CD4-positive, alpha-beta T cell treated with Interleukin-15 for 4 hours (primary cell): ENCODE results near the gene TNIP2.
"Not testable (repeated sequence)": the region's sequence is repeated elsewhere in the genome, so short reads cannot be mapped to it uniquely, and the experiment has no call there.

Experiments
- DNase-seq: peaks from one replicate; pipeline ENCODE4 v3.0.0-alpha.2; 2020; ENCODE audit warnings: low spot score

TNIP2 gene

DNA sequence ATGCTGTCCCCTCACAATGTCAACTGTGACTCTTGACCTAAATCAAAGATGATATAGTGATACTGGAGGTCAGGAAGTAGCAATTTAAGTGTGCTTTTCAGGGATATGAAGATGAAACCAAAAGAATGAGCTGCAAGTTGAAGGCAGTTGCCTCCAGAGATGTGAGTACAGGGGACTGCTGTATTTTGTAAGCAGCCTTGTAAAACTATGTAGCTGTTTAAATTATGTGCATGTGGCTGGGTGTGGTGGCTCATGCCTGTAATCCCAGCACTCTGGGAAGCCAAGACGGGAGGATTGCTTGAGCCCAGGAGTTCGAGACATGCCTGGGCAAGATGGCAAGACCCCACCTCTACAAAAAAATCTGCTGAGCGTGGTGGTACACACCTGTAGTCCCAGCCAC, 15.1 kb upstream of the TNIP2 start:
- no peak for DNase-seq

DNA sequence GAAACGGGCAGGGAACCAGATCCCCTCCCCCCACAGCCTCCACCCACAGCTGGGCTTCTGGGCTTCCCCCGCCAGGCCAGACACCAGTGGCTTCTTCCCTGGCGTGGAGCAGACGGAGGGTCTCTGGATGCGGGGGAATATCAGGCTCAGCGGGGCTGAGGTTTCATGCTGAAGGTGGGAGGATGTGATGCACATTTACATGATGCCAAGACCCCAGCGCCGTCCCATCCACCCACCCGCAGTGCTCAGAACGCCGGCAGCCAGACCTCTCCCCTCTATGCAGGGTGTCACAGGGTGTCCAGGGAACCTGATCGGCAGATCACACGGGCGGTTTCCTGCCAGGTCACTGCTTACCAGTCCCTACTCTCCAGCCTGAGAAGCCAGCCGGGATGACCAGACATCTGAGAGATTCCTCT, 12.8 kb upstream of the TNIP2 start:
- DNase-seq: no peak

DNA sequence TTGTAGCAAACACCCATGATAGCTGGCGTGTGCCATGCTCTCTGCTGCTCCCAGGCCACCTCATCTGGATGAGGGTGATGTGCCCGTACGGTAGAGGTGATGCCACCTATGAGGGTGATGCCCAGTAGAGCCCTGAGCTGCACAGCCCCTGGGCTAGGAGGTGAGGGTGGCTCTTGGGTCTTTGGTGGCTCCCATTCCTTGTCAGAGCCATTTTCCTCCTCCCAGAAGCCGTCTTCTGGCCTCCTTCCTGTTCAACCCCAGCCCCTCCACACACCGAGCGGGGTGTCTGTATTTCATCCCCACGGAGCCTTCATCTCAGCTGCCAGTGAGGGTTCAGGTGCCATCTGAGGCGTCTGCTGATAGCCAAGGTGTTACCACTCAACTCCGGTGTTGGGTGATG, 12.0 kb upstream of the TNIP2 start:
- no peak for DNase-seq

DNA sequence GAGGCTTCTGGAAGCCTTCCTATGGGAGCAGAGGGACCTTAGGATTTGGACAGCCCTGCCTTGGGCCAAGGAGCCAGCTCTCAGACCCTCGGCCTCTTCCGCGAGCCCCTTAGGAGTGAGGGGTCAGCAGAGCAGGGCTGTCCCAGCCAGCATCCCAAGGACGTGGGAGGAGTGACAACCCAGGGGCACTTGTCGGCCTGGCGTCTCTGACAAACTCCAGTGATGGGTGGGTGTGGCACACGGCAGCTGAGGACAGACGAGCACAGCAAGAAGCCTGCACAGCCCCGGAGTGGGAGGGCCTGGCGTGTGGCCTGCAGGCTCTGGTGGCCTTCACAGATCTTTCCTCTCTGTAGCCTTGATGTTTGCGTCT, 11.6 kb upstream of the TNIP2 start:
- DNase-seq: no peak

DNA sequence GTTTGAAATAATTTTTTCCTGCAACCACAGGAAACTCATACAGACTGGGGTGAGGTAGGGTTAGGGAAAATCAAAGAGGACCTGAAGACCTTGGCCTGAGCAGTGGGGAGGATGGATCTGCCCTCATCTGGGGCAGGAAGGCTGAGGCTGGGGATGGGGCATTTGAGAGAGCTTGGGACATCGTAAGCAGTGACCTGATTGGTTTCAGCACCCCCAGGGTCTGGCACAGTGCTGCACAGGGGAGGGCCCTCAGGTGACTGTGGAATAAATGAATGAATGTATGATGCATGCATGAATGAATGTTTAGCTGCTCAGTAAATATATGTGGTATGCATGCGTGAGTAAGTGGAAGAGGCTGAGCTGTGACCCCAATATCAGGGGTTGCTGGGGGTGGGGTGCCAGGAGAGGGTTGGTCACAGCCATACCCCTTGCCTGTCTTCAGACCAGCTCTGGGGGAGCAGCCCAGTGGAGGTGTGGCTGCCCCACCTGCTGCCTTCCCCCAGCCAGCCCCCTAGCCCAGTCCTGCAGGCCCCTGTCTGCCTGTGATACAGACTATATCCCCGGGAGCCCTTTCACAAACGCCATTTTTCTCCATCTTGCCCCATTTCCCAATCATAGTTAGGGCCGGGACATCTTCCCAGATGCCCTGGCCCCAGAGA, 11.0 kb upstream of the TNIP2 start:
- no peak for DNase-seq

DNA sequence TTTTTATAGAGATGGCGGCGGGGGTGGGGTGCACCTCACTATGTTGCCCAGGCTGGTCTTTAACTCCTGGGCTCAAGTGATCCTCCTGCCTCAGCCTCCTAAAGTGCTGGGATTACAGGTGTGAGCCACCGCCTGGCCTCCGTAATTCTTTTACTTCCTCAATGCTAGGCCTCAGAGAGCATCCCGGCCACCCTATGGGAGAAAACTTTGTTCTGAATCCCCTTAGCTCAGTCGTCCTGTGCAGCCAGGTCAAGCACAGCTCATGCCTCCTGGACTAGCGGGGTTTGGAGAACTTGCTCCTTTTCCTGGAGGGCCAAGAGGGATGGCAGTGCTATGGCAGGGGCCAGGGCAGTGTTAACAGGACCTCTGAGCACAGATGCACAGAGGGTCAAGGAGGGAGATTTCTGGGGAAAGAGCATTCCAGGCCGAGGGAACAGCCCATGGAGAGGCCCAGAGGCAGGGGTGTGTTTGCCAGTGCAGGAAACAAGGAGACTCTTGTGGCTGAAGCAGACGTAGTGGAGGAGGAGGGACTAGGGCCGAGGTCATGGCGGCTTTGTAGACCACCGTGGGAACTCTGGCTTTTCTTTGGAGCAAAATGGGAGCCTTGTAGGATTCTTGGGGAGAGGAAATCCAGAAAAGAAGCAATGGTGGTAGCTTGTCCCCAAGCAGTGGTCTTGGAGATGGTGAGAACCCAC, 9.8 kb upstream of the TNIP2 start:
- DNase-seq: no peak

DNA sequence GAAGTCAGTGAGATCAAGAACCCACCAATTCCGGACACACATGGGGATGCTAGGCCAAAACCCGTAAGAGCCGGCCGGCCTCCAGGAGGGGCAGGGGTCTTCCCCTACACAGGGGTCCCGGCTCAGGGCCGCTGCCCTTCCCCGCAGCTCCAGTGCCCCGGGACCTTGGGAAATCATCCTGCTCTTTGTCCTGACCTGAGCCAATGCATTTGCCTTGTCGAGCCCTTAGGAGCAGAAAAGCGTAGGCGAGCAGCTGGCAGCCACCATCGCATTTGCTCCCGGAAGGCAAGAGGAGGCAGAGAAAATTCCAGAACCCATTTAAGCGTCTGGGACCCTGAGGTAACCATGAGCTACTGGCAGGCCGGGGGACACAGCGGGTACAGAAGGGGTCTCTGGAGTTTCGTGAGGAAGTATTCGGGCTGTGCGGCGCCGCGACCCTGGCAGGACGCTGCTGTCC, 7.4 kb upstream of the TNIP2 start:
- no peak for DNase-seq

DNA sequence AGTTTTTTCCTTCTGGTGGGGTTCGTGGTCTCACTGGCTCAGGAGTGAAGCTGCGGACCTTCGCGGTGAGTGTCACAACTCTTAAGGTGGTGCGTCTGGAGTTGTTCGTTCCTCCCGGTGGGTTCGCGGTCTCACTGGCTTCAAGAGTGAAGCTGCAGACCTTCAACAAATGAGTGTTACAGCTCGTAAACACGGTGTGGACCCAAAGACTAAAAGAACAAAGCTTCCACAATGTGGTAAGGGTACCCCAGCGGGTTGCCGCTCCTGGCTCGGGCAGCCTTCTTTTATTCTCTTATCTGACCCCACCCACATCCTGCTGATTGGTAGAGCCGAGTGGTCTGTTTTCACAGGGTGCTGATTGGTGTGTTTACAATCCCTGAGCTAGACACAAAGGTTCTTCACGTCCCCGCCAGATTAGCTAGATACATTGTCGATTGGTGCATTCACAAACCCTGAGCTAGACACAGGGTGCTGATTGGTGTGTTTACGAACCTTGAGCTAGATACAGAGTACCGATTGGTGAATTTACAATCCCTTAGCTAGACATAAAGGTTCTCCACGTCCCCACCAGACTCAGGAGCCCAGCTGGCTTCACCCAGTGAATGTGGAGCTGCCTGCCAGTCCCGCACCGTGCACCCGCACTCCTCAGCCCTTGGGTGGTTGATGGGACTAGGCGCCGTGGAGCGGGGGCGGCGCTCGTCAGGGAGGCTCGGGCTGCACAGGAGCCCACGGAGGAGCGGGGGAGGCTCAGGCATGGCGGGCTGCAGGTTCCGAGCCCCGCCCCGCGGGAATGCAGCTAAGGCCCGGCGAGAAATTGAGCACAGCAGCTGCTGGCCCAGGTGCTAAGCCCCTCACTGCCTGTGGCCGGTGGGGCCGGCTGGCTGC, 6.6 kb upstream of the TNIP2 start:
- DNase-seq: not testable (repeated sequence)

DNA sequence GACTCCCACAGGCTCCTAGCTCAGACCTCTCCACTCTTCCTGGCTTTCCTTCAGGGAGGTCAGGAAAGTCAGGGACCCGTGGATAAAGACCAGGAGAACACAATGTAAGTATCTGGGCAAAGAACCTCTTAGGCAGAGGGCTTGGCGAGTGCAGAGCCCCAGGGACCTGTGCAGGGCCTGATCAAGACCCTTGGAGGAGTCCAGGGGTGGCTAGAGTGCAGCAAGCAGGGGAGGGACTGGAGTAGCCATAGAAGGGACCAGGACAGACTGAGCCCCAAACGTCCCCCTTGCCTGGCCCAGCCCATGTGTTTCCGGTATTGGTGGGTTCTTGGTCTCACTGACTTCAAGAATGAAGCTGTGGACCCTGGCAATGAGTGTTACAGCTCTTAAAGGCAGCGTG, 5.9 kb upstream of the TNIP2 start:
- no peak for DNase-seq

DNA sequence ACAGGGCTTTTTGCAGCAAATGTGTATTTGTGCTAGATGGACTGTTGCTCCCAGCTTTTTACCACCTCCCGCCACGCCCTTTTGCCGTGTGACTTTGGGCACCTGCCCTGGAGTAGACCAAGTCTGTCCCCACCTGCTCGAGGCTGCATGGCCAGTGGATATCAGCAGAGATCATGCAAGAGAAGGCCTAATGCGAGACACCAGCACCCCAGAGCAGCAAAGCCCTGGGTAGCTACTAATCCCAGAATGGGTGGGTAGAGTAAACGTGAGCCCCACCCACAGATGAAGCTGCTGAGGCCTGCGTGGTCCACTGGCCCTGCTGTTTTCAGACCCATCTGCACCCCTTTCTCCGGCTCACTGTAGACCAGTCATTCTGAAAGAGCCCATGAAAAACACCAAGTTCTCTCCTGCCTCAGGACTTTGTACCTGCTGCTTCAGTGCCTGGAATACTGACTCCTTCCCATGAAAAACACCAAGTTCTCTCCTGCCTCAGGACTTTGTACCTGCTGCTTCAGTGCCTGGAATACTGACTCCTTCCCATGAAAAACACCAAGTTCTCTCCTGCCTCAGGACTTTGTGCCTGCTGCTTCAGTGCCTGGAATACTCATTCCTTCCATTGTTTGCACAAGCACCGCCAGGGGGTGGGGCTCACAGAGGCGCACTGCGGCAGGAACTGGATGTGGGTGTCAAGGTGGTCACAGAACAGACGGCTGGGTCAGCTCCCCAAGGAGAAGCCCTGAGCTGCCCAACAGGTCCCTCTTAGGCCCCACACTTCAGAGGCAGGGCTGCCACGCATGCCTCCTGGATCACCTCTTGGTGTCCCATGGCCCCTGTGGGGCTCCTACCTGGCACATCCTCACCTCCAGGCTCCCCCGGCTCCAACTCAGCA, 5.1 kb upstream of the TNIP2 start:
- no peak for DNase-seq

DNA sequence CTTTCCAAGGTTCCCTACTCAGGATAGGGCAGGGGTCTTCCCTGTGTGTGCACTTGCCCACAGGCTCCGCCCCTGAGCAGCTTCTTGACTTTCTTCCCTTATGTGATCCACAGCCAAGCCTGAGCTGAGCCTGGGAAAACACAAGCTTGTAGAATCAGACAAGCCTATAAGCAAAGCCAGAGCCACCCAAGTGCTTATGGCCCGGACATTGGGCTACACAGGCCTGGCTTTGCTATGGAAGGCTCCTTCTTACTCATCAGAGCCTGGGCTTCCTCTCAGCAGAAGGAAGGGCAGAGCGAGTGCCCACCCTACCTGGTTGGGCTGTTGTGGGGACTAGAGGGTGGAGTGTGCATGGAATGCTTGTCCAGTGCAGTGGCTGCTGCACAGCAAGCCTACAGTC, 1.3 kb upstream of the TNIP2 start:
- DNase-seq: no peak

DNA sequence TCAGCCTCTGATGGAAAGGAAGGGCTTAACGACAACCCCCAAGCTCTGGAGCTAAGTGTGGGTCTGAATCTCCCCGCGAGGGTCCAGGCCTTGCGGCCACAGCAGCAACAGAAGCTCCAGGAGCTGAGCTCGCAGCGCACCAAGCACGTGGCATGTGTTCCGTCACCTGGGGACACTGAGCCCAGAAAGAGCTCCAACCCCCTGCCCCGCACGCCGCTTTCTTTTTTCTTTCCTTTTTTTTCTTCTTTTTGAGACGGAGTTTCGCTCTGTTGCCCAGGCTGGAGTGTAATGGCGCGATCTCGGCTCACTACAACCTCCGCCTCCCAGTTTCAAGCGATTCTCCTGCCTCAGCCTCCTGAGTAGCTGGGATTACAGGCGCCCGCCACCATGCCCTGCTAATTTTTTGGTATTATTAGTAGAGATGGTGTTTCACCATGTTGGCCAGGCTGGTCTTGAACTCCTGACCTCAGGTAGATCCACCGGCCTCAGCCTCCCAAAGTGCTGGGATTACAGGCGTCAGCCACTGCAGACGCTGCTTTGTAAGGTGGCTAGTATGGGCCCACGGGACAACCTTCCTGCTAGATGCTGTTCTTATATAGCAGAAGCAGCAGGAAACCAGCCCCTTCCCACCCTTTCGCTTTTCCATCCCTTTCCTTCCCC, 685 bp upstream of the TNIP2 start:
- no peak for DNase-seq

DNA sequence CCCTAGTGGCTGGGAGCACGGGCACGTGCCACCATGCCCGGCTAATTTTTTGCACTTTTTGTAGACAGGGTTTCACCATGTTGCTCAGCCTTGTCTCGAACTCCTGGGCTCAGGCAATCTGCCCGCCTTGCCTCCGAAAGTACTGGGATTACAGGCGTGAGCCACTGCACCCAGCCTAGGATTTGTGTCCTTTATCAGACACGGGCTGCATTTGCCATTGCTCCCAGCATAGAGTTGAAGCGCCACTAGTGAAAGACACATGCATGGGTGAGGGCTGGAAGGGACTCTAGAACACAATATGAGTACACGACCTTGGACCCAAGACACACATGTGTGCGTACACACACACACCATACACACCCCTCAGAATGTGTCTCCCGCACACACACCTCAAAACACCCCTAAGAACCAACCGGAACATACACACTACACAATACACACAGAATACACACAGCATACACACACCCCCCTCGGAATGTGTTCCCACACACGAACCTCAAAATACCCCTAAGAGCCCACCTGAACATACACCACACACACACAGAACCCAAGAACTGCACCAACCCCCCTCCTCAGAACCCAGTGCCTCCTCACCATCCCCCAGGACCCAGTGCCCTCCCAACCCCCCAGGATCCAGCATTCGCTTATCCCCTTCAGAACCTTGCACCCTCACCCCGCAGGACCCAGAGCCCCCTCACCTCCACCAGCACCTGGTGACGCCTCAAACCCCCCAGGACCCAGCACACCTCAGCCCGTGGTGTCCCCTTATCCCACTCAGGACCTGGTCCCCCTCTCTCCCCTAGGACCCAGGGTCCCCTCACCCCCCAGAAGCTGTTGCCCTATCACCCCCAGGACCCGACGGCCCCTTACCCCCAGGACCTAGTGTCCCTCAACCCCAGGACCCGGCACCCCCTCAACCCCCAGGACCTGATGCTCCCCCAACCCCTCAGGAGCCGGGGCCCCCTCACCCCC, 1.0 kb downstream of the TNIP2 start:
- DNase-seq: no peak

DNA sequence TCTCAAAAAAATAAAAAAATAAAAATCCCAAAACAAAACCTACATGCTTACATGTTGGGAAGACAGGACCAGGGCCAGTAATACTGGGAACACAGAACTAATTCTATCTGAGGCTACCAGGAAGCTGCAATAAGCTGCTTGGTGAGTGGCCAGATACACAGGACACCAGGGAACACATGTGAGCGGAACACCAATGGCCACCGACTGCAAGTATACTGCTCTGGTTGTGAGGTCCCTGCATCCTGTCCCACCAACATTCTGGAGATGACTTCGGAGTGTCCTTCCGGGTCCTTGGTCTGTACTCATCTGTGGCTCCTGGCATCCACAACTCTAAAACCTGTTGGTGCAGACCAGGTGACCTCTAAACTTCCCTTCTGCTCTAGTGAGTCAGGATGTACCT, 2.7 kb downstream of the TNIP2 start:
- DNase-seq: no peak

DNA sequence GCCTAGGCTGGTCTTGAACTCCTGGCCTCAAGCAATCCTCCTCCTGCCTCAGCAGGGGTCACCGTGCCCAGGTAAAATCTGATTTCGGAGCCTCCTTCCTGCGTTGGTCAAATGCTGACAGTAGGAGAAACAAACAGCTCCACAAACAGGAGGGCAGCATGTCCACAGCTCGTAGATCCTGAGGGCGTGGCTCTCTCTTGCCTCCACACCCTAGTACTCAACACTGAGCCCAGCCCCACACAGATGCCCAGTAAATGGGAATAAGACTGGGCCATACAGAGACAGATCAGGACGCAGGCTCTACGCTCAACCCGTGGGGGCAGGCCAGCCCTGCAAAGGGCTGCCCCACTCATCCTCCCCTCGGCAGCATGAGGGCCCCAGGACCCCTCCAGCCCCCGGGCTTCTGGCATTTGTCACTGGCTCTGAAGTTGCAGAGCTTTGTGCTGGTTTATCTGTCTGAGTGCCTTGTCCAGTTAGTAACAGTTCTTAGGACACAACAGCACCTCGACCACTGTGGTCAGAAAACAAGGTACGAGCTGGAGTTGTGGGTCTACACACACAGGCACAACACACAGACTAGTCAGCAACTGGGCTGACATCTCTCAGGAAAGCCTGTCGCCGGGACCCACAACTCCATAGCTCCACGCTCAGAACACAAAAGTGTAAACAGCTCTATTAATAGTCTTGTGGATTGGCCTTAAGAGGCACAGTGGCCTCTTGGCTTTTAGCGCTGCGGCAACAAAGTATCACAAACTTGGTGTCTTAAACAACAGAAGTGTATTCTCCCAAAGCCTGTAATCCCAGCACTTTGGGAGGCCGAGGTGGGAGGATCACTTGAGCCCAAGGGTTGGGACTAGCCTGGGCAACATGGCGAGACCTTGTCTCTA, 5.2 kb downstream of the TNIP2 start:
- DNase-seq: no peak

DNA sequence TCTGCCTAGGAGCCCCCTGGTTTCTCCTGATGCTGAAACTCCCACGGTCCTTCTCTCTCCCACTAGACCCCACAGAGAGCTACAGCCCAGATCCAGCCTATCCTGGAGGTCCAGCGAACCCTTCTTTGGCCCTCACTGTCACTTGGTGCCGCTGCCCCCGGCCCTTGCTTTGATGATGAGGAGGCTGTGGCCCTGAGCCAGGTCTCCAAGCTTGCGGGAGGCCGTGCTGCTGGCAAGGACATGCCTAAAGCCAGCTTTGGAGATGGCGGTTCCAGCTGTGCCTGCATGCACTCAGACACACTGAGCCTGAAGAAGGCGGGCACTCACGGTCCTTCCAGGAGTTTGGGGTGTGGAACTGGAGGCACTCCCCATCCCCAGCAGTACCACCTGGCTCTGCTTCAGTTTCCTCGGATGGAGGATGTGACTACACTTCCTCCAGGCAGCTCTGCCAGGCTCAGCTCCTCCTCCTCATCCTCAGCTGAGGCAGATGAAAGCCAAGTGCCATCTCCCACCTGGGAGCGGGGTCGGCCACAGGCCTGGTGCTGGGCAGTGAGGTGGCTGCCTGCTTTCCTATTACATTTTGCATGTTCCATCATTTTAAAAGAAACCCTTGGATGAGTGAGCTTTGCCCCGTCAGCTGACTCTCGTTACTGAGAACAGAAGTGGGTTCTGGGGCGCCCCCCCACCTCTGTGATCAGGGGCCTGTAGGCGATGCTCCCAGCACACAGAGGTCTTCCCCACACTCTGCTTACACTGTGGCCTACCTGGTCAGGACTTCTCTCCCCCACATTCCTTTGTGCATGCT, 9.0 kb downstream of the TNIP2 start:
- DNase-seq: no peak

DNA sequence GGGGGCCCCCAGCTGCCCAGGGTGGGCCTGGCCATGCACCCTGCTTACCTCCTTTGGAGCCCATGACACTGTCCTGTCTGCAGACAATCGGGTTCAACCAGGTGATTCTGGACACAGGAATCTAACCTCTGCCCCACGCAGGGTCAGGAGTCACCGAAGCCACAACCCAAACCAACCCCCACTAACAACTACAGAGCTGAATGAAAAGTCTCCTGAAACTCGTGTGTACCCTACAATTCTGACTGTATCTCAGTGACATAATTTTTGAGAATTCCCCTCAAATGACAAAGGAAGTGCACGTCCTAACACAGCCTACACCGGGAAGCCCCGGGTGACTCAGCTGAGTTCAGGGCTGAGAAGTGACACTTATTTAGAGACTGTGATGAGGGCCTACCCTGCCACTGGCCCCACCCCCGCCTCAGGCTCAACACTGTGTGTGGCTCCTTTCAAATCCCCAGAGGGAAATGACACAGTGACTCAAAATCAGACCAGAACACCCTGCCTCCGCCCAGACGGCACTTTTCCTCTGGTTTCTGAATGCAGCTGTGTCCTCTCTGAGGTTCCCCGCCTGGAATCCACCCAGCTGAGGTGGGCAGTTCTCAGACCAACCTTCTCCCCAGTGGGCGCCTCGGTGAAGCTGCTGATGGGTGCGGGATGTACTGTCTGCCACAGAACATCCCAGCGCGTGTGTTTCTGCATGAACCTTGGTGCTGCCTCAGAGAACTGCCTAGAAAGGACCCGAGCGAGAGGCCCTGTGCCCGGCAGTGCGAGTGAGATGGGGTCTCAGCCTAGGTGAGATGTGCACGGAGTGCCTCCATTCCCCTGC, 9.9 kb downstream of the TNIP2 start:
- DNase-seq: peak; percentile 93
